Left colon (tissue), 2 donors: ENCODE results near the gene ARL8B. TPM values are rescaled to one million over a fixed set of nuclear protein-coding genes. Genes with fewer than 3 reads are reported as not detected.
A peak's percentile ranks its signal among the peaks of the same experiment; 100 is the strongest.

Experiments
- ATAC-seq: fragments of 200-7000 bp; cut with Tn5 transposase; one replicate; pipeline ENCODE4 v1.9.1; 2020; ENCODE audit warnings: mild to moderate bottlenecking, moderate library complexity
- DNase-seq, 2 donors: peaks; one replicate each; pipeline ENCODE4 v3.0.0-alpha.2; 2020
- intact Hi-C, 2 donors: fragments of 100-400 bp; cut with DNase I in 1 of 2; cut with micrococcal nuclease in 1 of 2; formaldehyde crosslinking; loops; one replicate each; pipeline versions ENCODE4 v1.11.2 to v1.14.0; 2022; cut with DNase I, micrococcal nuclease
- total RNA-seq, 2 donors: library from RNA; stranded (reverse); fragmentation: NEBNext Ultra II Directional; extraction: Animal tissue kit (Norgen Biotek cat#: 25700); gene quantifications; one replicate each; pipeline ENCODE4 v1.2.1, GENCODE V29; 2021
- donor health status: DM: no; HTN: no; CAD: no.
- donor health status: DM: yes; HTN: yes; CAD: no.

ARL8B gene
- total RNA-seq, 2 donors from 2014 or later = 41.0 to 51.8 TPM

- intact Hi-C loops = no loop called here
- ATAC-seq (no peak), DNase-seq (no peak)
Observed at GRCh38 chr3:5220667-5221431, 98.8 kb downstream of the ARL8B start.

GRCh38 chr3:5221701-5222100, 99.6 kb downstream of the ARL8B start:
- DNase-seq (no peak), ATAC-seq (peak; percentile 83)
- intact Hi-C loops = no loop called here

- DNase-seq = no peak
- ATAC-seq = peak; percentile 64
- intact Hi-C loops = no loop called here
Observed at GRCh38 chr3:5222283-5223005, 100.4 kb downstream of the ARL8B start.

GRCh38 chr3:5226783-5227182, 104.7 kb downstream of the ARL8B start:
- ATAC-seq (no peak), DNase-seq (no peak)
- intact Hi-C loops = no loop called here

- intact Hi-C loops = no loop called here
- DNase-seq (no peak), ATAC-seq (no peak)
Observed at GRCh38 chr3:5227812-5228211, 105.7 kb downstream of the ARL8B start.

GRCh38 chr3:5229414-5229813, 107.3 kb downstream of the ARL8B start:
- intact Hi-C loops = no loop called here
- ATAC-seq (no peak), DNase-seq (no peak)

Other genes starting within 250 kb of the ARL8B start
- 10 to 100 TPM; 40.8 to 74.0 TPM for gene BHLHE40, start 142.9 kb upstream of the ARL8B start, total RNA-seq
- 10 to 100 TPM; 49.2 to 62.0 TPM for gene EDEM1, start 65.4 kb downstream of the ARL8B start, total RNA-seq